ENCODE data around the gene LRCH1.
A peak's percentile ranks its signal among the peaks of the same experiment; 100 is the strongest.

The LRCH1 gene

DNA sequence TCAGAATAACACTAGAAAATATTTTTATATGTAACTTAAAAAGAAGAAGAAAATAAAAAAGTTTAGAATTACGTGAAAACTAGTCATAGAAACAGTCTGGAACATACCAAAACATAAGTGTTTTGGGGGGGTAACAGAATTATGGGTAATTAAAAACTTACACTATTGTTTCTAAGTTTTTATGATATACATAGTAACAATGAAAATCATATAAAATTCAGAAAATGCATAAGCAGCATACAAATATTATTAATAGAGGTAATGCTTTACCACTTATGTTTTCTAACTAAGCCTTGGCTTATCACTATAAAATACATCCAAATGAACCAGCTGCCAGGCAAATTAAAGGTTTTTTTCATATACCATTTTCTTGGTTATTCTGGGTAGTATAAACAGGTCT, 229.1 kb downstream of the LRCH1 start:
- peaks cover 97% of the 10 kb centered on the region for H3K36me3 ChIP-seq (ENCODE audit: control insufficient read depth, insufficient read depth, low read length)

GRCh38 chr13:46782691-46783090, 229.7 kb downstream of the LRCH1 start:
- no peak overlapping the region for H3K4me3 ChIP-seq (ENCODE audit: low read depth, low read length)
- no peak overlapping the region for H3K27ac ChIP-seq (ENCODE audit: low read depth, low read length)
- H3K27me3 ChIP-seq (ENCODE audit: control insufficient read depth, insufficient read depth, low read length) = no peaks in the 10 kb centered on the region
- H3K9me3 ChIP-seq (ENCODE audit: control insufficient read depth, insufficient read depth, low read length) = no peaks in the 10 kb centered on the region
- H3K4me1 ChIP-seq (ENCODE audit: control insufficient read depth, insufficient read depth, low read length) = peaks cover 6% of the 10 kb centered on the region; the same call in 1 of the 2 replicates
- H3K36me3 ChIP-seq (ENCODE audit: control insufficient read depth, insufficient read depth, low read length) = peaks cover 96% of the 10 kb centered on the region
- H3K9ac ChIP-seq (ENCODE audit: low read depth, low read length) = no peak overlapping the region

More for the DNA sequence above, 229.1 kb downstream of the LRCH1 start:
- no peaks in the 10 kb centered on the region for H3K9me3 ChIP-seq (ENCODE audit: control insufficient read depth, insufficient read depth, low read length)
- H3K4me3 ChIP-seq (ENCODE audit: low read depth, low read length) = no peak overlapping the region
- no peak overlapping the region for H3K9ac ChIP-seq (ENCODE audit: low read depth, low read length)
- no peak overlapping the region for H3K27ac ChIP-seq (ENCODE audit: low read depth, low read length)
- H3K27me3 ChIP-seq (ENCODE audit: control insufficient read depth, insufficient read depth, low read length) = no peaks in the 10 kb centered on the region
- H3K4me1 ChIP-seq (ENCODE audit: control insufficient read depth, insufficient read depth, low read length) = peaks cover 6% of the 10 kb centered on the region; the same call in 1 of the 2 replicates

DNA sequence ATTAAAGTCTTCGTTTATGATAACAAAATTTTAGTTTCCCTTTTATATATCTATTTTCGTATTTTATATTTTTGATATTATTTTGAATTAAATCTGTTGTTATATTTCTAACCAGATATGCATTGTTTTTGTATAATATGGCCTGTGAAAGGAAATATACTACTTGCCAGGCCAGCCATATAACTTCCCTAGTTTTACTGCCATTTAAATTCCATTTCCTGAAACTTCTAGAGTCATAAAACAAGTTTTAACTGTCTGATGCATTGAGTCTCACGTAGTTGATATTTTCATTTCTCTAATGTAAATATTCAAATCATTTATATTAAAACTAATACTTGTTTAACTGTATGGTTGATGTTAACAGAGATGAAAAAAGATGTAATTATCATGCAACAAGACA, 230.5 kb downstream of the LRCH1 start:
- Histone ChIP-seq H3K9me3 (ENCODE audit: control insufficient read depth, insufficient read depth, low read length) (no peaks in the 10 kb centered on the region), H3K4me1 (ENCODE audit: control insufficient read depth, insufficient read depth, low read length) (peaks cover 6% of the 10 kb centered on the region; the same call in 1 of the 2 replicates), H3K36me3 (ENCODE audit: control insufficient read depth, insufficient read depth, low read length) (peaks cover 94% of the 10 kb centered on the region), H3K27ac (ENCODE audit: low read depth, low read length) (no peak overlapping the region), H3K27me3 (ENCODE audit: control insufficient read depth, insufficient read depth, low read length) (no peaks in the 10 kb centered on the region), H3K4me3 (ENCODE audit: low read depth, low read length) (no peak overlapping the region), H3K9ac (ENCODE audit: low read depth, low read length) (no peak overlapping the region)

DNA sequence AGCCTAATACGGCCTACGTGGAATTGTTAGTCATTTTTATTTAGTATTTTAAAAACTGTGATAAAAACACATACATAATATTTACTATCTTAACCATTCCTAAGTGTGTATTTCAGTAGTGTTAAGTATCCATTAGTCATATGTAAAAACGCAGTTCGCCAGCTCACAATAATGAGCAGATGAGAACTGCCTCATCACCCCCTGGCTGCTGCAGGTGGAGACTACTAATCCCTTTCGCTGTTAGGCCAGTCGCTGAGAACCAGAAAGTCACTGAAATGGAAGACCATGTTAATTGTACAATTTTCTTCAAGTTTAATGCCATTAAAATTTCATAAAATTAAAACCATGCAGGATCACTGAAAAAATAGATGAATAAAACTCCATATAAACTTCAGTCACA, 242.4 kb downstream of the LRCH1 start:
- Histone ChIP-seq H3K4me1 (ENCODE audit: control insufficient read depth, insufficient read depth, low read length) (peaks cover 26% of the 10 kb centered on the region), H3K9ac (ENCODE audit: low read depth, low read length) (no peak overlapping the region), H3K4me3 (ENCODE audit: low read depth, low read length) (no peak overlapping the region), H3K27me3 (ENCODE audit: control insufficient read depth, insufficient read depth, low read length) (no peaks in the 10 kb centered on the region), H3K36me3 (ENCODE audit: control insufficient read depth, insufficient read depth, low read length) (peaks cover 23% of the 10 kb centered on the region), H3K9me3 (ENCODE audit: control insufficient read depth, insufficient read depth, low read length) (no peaks in the 10 kb centered on the region), H3K27ac (ENCODE audit: low read depth, low read length) (no peak overlapping the region)

DNA sequence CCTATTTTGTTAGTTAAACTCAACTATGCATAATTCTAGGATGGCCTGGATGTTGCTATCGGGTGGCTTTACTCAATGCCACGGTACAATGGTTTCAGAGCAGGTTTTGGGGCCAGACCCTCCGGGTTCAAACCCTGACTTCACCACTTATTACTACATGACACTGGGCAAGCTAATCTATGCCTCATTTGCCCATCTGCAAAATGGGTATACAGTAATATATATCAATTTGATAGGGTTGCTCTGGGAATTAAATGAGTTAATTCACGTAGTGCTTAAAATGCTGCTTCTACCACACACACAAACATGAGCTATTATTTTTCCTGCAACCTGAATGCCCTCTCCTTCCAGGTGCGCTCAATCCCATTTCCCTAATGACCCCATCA, 243.2 kb downstream of the LRCH1 start:
- Histone ChIP-seq H3K27me3 (ENCODE audit: control insufficient read depth, insufficient read depth, low read length) (no peaks in the 10 kb centered on the region), H3K9ac (ENCODE audit: low read depth, low read length) (peak overlapping the region; percentile 82; the same call in 1 of the 2 replicates), H3K27ac (ENCODE audit: low read depth, low read length) (peak overlapping the region; percentile 87), H3K9me3 (ENCODE audit: control insufficient read depth, insufficient read depth, low read length) (no peaks in the 10 kb centered on the region), H3K36me3 (ENCODE audit: control insufficient read depth, insufficient read depth, low read length) (peaks cover 15% of the 10 kb centered on the region), H3K4me1 (ENCODE audit: control insufficient read depth, insufficient read depth, low read length) (peaks cover 26% of the 10 kb centered on the region), H3K4me3 (ENCODE audit: low read depth, low read length) (peak overlapping the region; percentile 82)

DNA sequence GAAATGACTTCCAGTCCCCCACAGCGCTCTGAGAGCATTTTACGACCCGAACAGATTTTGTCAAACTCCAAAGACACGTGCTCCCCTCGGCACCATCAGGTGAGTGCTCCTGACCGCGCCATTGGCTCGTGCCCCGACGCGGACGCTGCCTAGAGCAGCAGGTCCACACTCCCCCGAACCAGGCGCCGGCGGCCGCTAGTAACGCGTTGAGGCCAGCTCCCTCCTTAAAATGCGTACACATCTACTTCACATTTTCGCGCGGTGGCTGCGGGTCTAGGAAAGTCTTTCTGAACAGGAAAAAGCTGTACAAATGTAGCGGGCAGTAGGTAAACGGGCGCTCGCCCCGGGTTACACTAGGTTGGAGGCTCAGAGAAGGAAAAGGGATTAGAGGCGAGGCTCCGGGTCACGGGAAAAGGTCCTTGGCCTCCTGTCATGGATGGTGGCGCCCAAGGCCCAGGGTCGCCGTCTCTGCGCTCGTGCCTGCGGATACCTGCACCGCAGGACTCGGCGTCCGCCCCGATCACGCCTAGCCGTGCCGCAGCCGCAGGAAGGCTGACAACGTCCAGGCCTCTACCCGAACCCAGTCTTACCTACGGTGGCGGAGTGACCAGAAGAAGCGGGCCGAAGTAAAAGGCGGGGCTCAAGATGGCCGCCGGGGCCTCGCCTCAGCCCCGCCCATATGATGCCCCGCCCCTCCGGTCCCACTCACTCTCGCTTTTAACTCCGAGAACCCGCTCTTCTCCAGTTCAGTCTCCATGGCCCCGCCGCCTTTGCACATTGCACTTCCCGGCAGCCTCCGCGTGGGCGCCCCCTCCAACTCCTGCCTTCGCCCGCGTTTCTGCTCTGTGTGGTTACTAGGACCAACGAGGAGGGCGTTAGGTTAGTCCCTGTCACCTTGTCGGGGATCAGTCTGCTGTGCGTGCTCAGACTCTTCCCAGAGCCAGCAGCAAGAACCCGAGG, 243.8 kb downstream of the LRCH1 start, which contains the start of gene ESD:
ESD (minus strand) TSS at position 647 of the 960 bp plus-strand sequence. CDS start 5,748 bp downstream, outside the sequence.
- H3K9me3 ChIP-seq (ENCODE audit: control insufficient read depth, insufficient read depth, low read length) = no peaks in the 10 kb centered on the region
- peak within 1 kb of the TSS; percentile 87 for H3K27ac ChIP-seq (ENCODE audit: low read depth, low read length)
- H3K27me3 ChIP-seq (ENCODE audit: control insufficient read depth, insufficient read depth, low read length) = no peaks in the 10 kb centered on the region

GRCh38 chr13:46797501-46798237, 244.7 kb downstream of the LRCH1 start:
- peak overlapping the region; percentile 87 for H3K27ac ChIP-seq (ENCODE audit: low read depth, low read length)
- peak overlapping the region; percentile 82 for H3K4me3 ChIP-seq (ENCODE audit: low read depth, low read length)
- no peaks in the 10 kb centered on the region for H3K9me3 ChIP-seq (ENCODE audit: control insufficient read depth, insufficient read depth, low read length)
- peaks cover 5% of the 10 kb centered on the region; the same call in 1 of the 2 replicates for H3K36me3 ChIP-seq (ENCODE audit: control insufficient read depth, insufficient read depth, low read length)
- no peaks in the 10 kb centered on the region for H3K27me3 ChIP-seq (ENCODE audit: control insufficient read depth, insufficient read depth, low read length)
- peak overlapping the region; percentile 42; the same call in 1 of the 2 replicates for H3K9ac ChIP-seq (ENCODE audit: low read depth, low read length)
- peaks cover 26% of the 10 kb centered on the region for H3K4me1 ChIP-seq (ENCODE audit: control insufficient read depth, insufficient read depth, low read length)

More for the DNA sequence above, 243.8 kb downstream of the LRCH1 start, which contains the start of gene ESD:
- Histone ChIP-seq H3K9ac (ENCODE audit: low read depth, low read length) (peak within 1 kb of the TSS; percentile 82), H3K36me3 (ENCODE audit: control insufficient read depth, insufficient read depth, low read length) (peaks cover 9% of the 10 kb centered on the region), H3K4me3 (ENCODE audit: low read depth, low read length) (peak within 1 kb of the TSS; percentile 82), H3K4me1 (ENCODE audit: control insufficient read depth, insufficient read depth, low read length) (peaks cover 26% of the 10 kb centered on the region)

GRCh38 chr13:46799139-46799538, 246.2 kb downstream of the LRCH1 start:
- Histone ChIP-seq H3K36me3 (ENCODE audit: control insufficient read depth, insufficient read depth, low read length) (no peaks in the 10 kb centered on the region; the same call in 1 of the 2 replicates), H3K4me1 (ENCODE audit: control insufficient read depth, insufficient read depth, low read length) (peaks cover 26% of the 10 kb centered on the region), H3K9ac (ENCODE audit: low read depth, low read length) (no peak overlapping the region), H3K27ac (ENCODE audit: low read depth, low read length) (no peak overlapping the region), H3K9me3 (ENCODE audit: control insufficient read depth, insufficient read depth, low read length) (no peaks in the 10 kb centered on the region), H3K27me3 (ENCODE audit: control insufficient read depth, insufficient read depth, low read length) (no peaks in the 10 kb centered on the region), H3K4me3 (ENCODE audit: low read depth, low read length) (no peak overlapping the region)

GRCh38 chr13:46801858-46802257, 248.9 kb downstream of the LRCH1 start:
- Histone ChIP-seq H3K9ac (ENCODE audit: low read depth, low read length) (no peak overlapping the region), H3K27ac (ENCODE audit: low read depth, low read length) (no peak overlapping the region), H3K4me1 (ENCODE audit: control insufficient read depth, insufficient read depth, low read length) (peaks cover 7% of the 10 kb centered on the region), H3K4me3 (ENCODE audit: low read depth, low read length) (no peak overlapping the region), H3K9me3 (ENCODE audit: control insufficient read depth, insufficient read depth, low read length) (no peaks in the 10 kb centered on the region), H3K36me3 (ENCODE audit: control insufficient read depth, insufficient read depth, low read length) (no peaks in the 10 kb centered on the region), H3K27me3 (ENCODE audit: control insufficient read depth, insufficient read depth, low read length) (no peaks in the 10 kb centered on the region)
